Measurements from ENCODE around the gene MYBPC2. TPM values are rescaled to one million over a fixed set of nuclear protein-coding genes. Genes with fewer than 3 reads are reported as not detected.

The MYBPC2 gene
- total and polyA plus RNA-seq, 2 of the 4 experiments (the other 2 are of a cell fraction) = not detected

- WGBS, 2 experiments (ENCODE audit: extremely low coverage in 2 of 2, insufficient read length in 1 of 2) = 70% methylated on average over 6 of the region's 12 CpGs; no CpG with 5 or more reads in 1 of the 2 experiments
- Histone ChIP-seq H3K18ac (ENCODE audit: low read depth, low read length) (no peak overlapping the region), H4K8ac (ENCODE audit: low read depth in 2 of 2, low read length in 2 of 2) (no peak overlapping the region), H4K20me1 (ENCODE audit: insufficient read depth, low read length) (no peaks in the 10 kb centered on the region), H2BK120ac (ENCODE audit: low read depth, low read length) (no peak overlapping the region), H3K9ac (ENCODE audit: low read depth, low read length) (no peak overlapping the region), H3K27ac (ENCODE audit: insufficient read depth, low read length) (no peak overlapping the region), H3K23ac (ENCODE audit: low read depth, low read length) (no peak overlapping the region), H4K91ac (ENCODE audit: insufficient read depth, low read depth, low read length) (no peak overlapping the region), H2BK20ac (ENCODE audit: low read depth, low read length) (no peak overlapping the region), H3K79me1 (ENCODE audit: low read depth in 1 of 2, low read length in 2 of 2) (peaks cover 5 to 10% of the 10 kb centered on the region in 2 experiments; a peak in 3 of 4 replicates), H3K9me1 (ENCODE audit: insufficient read depth, low read length) (no peaks in the 10 kb centered on the region; the same call in 1 of the 2 replicates), H4K5ac (ENCODE audit: low read depth, low read length) (no peak overlapping the region), H3K4me1 (ENCODE audit: control insufficient read depth, insufficient read depth, low read length) (peaks cover 3% of the 10 kb centered on the region), H3K4me2 (ENCODE audit: low read depth, low read length) (no peak overlapping the region), H2AK9ac (replicated peaks; ENCODE audit: low read depth, low read length, poor library complexity) (no peak overlapping the region), H3K14ac (replicated peaks; ENCODE audit: low read depth, low read length) (no peak overlapping the region), H3K9me3 (ENCODE audit: control insufficient read depth, insufficient read depth, low read length) (no peaks in the 10 kb centered on the region), H3K36me3 (ENCODE audit: control insufficient read depth, insufficient read depth, low read length) (peaks cover 1% of the 10 kb centered on the region; the same call in 1 of the 2 replicates), H3K56ac (ENCODE audit: extremely low read depth, insufficient read depth, low read length) (no peak overlapping the region), H3K27me3 (ENCODE audit: control insufficient read depth, insufficient read depth, low read length) (no peaks in the 10 kb centered on the region), H3K4ac (ENCODE audit: low read depth, low read length) (no peak overlapping the region), H2AFZ (replicated peaks; ENCODE audit: low read length, poor library complexity) (no peak overlapping the region), H2BK5ac (ENCODE audit: low read depth, low read length, poor library complexity, severe bottlenecking) (no peak overlapping the region), H2AK5ac (ENCODE audit: low read depth, low read length) (no peak overlapping the region), H3K4me3 (ENCODE audit: insufficient read depth, low read depth, low read length) (no peak overlapping the region), H2BK15ac (ENCODE audit: low read depth, low read length) (no peak overlapping the region)
- in situ Hi-C loops (cut with MboI; ENCODE audit: low sequenced_read_pairs) = no loop called here
- ChIA-PET CTCF (no interaction called here), POLR2A (ENCODE audit: unreplicated experiment) (interaction anchor here (0.6 kb wide), 1 partner anchor 30 kb away, joined by 12 read pairs; no protein-coding TSS in a partner anchor)
- TF ChIP-seq SMC3 (IDR thresholded peaks at IDR 0.05; ENCODE audit: low read depth, low read length) (no peak), RAD21 (IDR thresholded peaks at IDR 0.05; ENCODE audit: low read length) (no peak), MAZ (IDR thresholded peaks at IDR 0.05; ENCODE audit: borderline replicate concordance, low read depth, low read length) (no peak), CEBPB (IDR thresholded peaks at IDR 0.05; ENCODE audit: low read depth, low read length) (no peak), POLR2A (IDR thresholded peaks at IDR 0.05; ENCODE audit: low read depth, low read length) (no peak), MAFK (IDR thresholded peaks at IDR 0.05; ENCODE audit: low read depth, low read length) (no peak), FOS (IDR thresholded peaks at IDR 0.05; ENCODE audit: low read depth, low read length) (no peak), NFE2L2 (IDR thresholded peaks at IDR 0.05; ENCODE audit: low read depth, low read length) (no peak), CHD1 (IDR thresholded peaks at IDR 0.05; ENCODE audit: low read depth, low read length) (no peak), MXI1 (IDR thresholded peaks at IDR 0.05; ENCODE audit: borderline replicate concordance, low read depth, low read length) (no peak), USF2 (IDR thresholded peaks at IDR 0.05; ENCODE audit: low read depth, low read length) (no peak), CTCF (conservative IDR thresholded peaks at IDR 0.05; ENCODE audit: low read depth, low read length) (no peak), BHLHE40 (IDR thresholded peaks at IDR 0.05; ENCODE audit: low read depth, low read length) (no peak), ELK1 (IDR thresholded peaks at IDR 0.05; ENCODE audit: borderline replicate concordance, low read depth, low read length) (no peak)
- dilution Hi-C loops (cut with HindIII; ENCODE audit: low sequenced_read_pairs, unreplicated experiment) = no loop called here
- intact Hi-C loops (cut with micrococcal nuclease) = no loop called here
- DNase-seq (no peak), ATAC-seq (ENCODE audit: low read depth) (no peak)
- BruUV-seq (replicated peaks) = no TSS peak
Measured at GRCh38 chr19:50512999-50513745, 80.5 kb downstream of the MYBPC2 start.
